CD4-positive, alpha-beta T cell treated with Interleukin-21 for 1 hour (primary cell): ENCODE measurements around the gene GNAI1.

Experiments
- DNase-seq: peaks from one replicate; pipeline ENCODE4 v3.0.0-alpha.2; 2020

The GNAI1 gene

GRCh38 chr7:80134536-80135308, at the start of gene GNAI1:
Gene GNAI1, plus strand, starts transcription at chr7:80134831. Its CDS starts 330 bp downstream, at chr7:80135161.
- no peak for DNase-seq

GRCh38 chr7:80087051-80087770, 47.4 kb upstream of the GNAI1 start:
- DNase-seq = no peak

- DNase-seq = no peak
Measured at GRCh38 chr7:80087771-80088170, 46.9 kb upstream of the GNAI1 start.

- DNase-seq = no peak
Measured at GRCh38 chr7:80088705-80089104, 45.9 kb upstream of the GNAI1 start.

GRCh38 chr7:80089366-80089765, 45.3 kb upstream of the GNAI1 start:
- no peak for DNase-seq

- no peak for DNase-seq
Measured at GRCh38 chr7:80093349-80093748, 41.3 kb upstream of the GNAI1 start.

GRCh38 chr7:80095545-80095944, 39.1 kb upstream of the GNAI1 start:
- no peak for DNase-seq

- no peak for DNase-seq
Measured at GRCh38 chr7:80097756-80098155, 36.9 kb upstream of the GNAI1 start.

GRCh38 chr7:80098795-80099194, 35.8 kb upstream of the GNAI1 start:
- no peak for DNase-seq

GRCh38 chr7:80100254-80100653, 34.4 kb upstream of the GNAI1 start:
- no peak for DNase-seq

GRCh38 chr7:80105701-80106408, 28.8 kb upstream of the GNAI1 start:
- no peak for DNase-seq

GRCh38 chr7:80106498-80107113, 28.0 kb upstream of the GNAI1 start:
- no peak for DNase-seq

GRCh38 chr7:80107278-80107677, 27.4 kb upstream of the GNAI1 start:
- DNase-seq = no peak

- no peak for DNase-seq
Measured at GRCh38 chr7:80110376-80110775, 24.3 kb upstream of the GNAI1 start.

GRCh38 chr7:80114159-80114558, 20.5 kb upstream of the GNAI1 start:
- no peak for DNase-seq

GRCh38 chr7:80124526-80125264, 9.9 kb upstream of the GNAI1 start:
- DNase-seq = no peak

- no peak for DNase-seq
Measured at GRCh38 chr7:80127412-80128160, 7.0 kb upstream of the GNAI1 start.

GRCh38 chr7:80128918-80129317, 5.7 kb upstream of the GNAI1 start:
- no peak for DNase-seq

- DNase-seq = no peak
Measured at GRCh38 chr7:80129785-80130184, 4.8 kb upstream of the GNAI1 start.

GRCh38 chr7:80131675-80132435, 2.8 kb upstream of the GNAI1 start:
- no peak for DNase-seq

GRCh38 chr7:80132594-80132993, 2.0 kb upstream of the GNAI1 start:
- no peak for DNase-seq
